ENCODE results near the gene EFCAB6.

The EFCAB6 gene

GRCh38 chr22:43521716-43522115 lies 290.4 kb downstream of the EFCAB6 start:
- no peak overlapping the region for H3K27ac ChIP-seq
- TF ChIP-seq ZFX (IDR thresholded peaks at IDR 0.05; ENCODE audit: borderline replicate concordance): no peak
- TF ChIP-seq CTCF (IDR thresholded peaks at IDR 0.05): no peak

GRCh38 chr22:43520632-43521039 lies 291.5 kb downstream of the EFCAB6 start:
- TF ChIP-seq CTCF (IDR thresholded peaks at IDR 0.05): no peak
- TF ChIP-seq ZFX (IDR thresholded peaks at IDR 0.05; ENCODE audit: borderline replicate concordance): no peak
- H3K27ac ChIP-seq: no peak overlapping the region

- H3K27ac ChIP-seq: no peak overlapping the region
- TF ChIP-seq ZFX (IDR thresholded peaks at IDR 0.05; ENCODE audit: borderline replicate concordance) (no peak), CTCF (IDR thresholded peaks at IDR 0.05) (no peak)
These were observed 295.0 kb downstream of the EFCAB6 start for GRCh38 chr22:43516996-43517635.

GRCh38 chr22:43516386-43516785 lies 295.7 kb downstream of the EFCAB6 start:
- no peak overlapping the region for H3K27ac ChIP-seq
- TF ChIP-seq CTCF (IDR thresholded peaks at IDR 0.05) (no peak), ZFX (IDR thresholded peaks at IDR 0.05; ENCODE audit: borderline replicate concordance) (no peak)

GRCh38 chr22:43515902-43516301 lies 296.2 kb downstream of the EFCAB6 start:
- TF ChIP-seq CTCF (IDR thresholded peaks at IDR 0.05): no peak
- no peak overlapping the region for H3K27ac ChIP-seq

GRCh38 chr22:43515411-43515810 lies 296.7 kb downstream of the EFCAB6 start:
- no peak for TF ChIP-seq CTCF (IDR thresholded peaks at IDR 0.05)
- TF ChIP-seq ZFX (IDR thresholded peaks at IDR 0.05; ENCODE audit: borderline replicate concordance): no peak
- no peak overlapping the region for H3K27ac ChIP-seq

- TF ChIP-seq CTCF (IDR thresholded peaks at IDR 0.05): no peak
- no peak for TF ChIP-seq ZFX (IDR thresholded peaks at IDR 0.05; ENCODE audit: borderline replicate concordance)
- H3K27ac ChIP-seq: no peak overlapping the region
These were observed 297.5 kb downstream of the EFCAB6 start for GRCh38 chr22:43514476-43515157.
